ENCODE results near the gene MSH5.

DNA sequence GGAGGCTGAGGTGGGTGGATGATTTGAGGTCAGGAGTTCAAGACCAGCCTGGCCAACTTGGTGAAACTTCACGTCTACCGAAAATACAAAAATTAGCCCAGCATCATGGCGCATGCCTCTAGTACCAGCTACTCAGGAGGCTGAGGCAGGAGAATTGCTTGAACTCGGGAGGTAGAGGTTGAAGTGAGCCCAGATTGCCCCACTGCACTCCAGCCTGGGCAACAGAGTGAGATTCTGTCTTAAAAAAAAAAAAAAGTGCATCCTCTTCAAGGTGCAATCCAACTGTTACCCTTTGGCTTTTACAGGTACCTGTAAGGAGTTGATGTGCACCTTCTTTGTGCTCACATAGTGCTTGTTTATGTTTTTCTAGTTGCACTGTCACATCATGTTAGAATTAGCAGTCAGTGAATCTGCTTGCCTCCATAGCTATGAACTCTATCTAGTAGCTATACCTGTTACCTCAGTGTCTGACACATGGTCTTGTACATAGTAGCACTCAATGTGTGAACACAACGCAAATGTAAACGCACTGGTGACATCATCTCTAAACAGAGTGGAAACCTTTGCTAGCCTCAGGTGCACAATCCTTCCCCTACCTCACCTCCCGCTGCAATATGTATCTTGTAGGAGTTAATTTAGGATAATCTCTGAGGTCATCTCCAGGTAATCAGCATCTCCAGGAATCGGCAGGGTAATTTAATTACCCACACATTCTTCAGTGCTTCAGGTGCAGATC is 9.7 kb downstream of the MSH5 start:
- TF ChIP-seq POLR2A (IDR thresholded peaks at IDR 0.05; ENCODE audit: low read depth, low read length) (no peak), POLR2AphosphoS5 (IDR thresholded peaks at IDR 0.05; ENCODE audit: low read depth, low read length) (no peak)
